LNCaP clone FGC (cell line): ENCODE results near the gene PATZ1.

Source experiments
- DNase-seq: peaks from one replicate; pipeline ENCODE4 v3.0.0-alpha.2; 2011; ENCODE audit warnings: low read depth
- H3K4me3 ChIP-seq: 2 replicates; pipeline ENCODE4 v1.5.1; 2011; ENCODE audit warnings: mild to moderate bottlenecking, low read depth, low read length, control low read depth
- TF ChIP-seq, protein P1 (sequence below): IDR thresholded peaks from 2 replicates; pipeline ENCODE4 v1.5.1; 2012; ENCODE audit warnings: mild to moderate bottlenecking; ENCODE audit not compliant: control insufficient read depth, insufficient read depth; ENCODE audit errors: extremely low read depth

The PATZ1 gene

DNA sequence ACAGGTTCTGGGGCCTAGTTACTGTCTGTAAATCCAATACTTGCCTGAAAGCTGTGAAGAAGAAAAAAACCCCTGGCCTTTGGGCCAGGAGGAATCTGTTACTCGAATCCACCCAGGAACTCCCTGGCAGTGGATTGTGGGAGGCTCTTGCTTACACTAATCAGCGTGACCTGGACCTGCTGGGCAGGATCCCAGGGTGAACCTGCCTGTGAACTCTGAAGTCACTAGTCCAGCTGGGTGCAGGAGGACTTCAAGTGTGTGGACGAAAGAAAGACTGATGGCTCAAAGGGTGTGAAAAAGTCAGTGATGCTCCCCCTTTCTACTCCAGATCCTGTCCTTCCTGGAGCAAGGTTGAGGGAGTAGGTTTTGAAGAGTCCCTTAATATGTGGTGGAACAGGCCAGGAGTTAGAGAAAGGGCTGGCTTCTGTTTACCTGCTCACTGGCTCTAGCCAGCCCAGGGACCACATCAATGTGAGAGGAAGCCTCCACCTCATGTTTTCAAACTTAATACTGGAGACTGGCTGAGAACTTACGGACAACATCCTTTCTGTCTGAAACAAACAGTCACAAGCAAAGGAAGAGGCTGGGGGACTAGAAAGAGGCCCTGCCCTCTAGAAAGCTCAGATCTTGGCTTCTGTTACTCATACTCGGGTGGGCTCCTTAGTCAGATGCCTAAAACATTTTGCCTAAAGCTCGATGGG lies 67.4 kb downstream of the PATZ1 start:
- TF ChIP-seq, protein P1, sequence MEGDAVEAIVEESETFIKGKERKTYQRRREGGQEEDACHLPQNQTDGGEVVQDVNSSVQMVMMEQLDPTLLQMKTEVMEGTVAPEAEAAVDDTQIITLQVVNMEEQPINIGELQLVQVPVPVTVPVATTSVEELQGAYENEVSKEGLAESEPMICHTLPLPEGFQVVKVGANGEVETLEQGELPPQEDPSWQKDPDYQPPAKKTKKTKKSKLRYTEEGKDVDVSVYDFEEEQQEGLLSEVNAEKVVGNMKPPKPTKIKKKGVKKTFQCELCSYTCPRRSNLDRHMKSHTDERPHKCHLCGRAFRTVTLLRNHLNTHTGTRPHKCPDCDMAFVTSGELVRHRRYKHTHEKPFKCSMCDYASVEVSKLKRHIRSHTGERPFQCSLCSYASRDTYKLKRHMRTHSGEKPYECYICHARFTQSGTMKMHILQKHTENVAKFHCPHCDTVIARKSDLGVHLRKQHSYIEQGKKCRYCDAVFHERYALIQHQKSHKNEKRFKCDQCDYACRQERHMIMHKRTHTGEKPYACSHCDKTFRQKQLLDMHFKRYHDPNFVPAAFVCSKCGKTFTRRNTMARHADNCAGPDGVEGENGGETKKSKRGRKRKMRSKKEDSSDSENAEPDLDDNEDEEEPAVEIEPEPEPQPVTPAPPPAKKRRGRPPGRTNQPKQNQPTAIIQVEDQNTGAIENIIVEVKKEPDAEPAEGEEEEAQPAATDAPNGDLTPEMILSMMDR = no peak
- no peak overlapping the region for H3K4me3 ChIP-seq

DNA sequence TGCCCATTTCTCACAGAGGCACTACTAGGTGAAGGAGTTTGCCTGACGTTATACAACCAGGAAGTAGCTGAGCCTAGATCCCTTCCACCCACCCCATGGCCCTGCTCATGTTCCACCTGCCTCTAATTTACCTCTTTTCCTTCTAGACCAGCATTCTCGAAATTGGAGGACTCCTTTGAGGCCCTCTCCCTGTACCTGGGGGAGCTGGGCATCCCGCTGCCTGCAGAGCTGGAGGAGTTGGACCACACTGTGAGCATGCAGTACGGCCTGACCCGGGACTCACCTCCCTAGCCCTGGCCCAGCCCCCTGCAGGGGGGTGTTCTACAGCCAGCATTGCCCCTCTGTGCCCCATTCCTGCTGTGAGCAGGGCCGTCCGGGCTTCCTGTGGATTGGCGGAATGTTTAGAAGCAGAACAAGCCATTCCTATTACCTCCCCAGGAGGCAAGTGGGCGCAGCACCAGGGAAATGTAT lies 68.0 kb downstream of the PATZ1 start:
- TF ChIP-seq, protein P1 = no peak
- no peak overlapping the region for H3K4me3 ChIP-seq
- DNase-seq = no peak

More for the DNA sequence above, 67.4 kb downstream of the PATZ1 start:
- no peak for DNase-seq

DNA sequence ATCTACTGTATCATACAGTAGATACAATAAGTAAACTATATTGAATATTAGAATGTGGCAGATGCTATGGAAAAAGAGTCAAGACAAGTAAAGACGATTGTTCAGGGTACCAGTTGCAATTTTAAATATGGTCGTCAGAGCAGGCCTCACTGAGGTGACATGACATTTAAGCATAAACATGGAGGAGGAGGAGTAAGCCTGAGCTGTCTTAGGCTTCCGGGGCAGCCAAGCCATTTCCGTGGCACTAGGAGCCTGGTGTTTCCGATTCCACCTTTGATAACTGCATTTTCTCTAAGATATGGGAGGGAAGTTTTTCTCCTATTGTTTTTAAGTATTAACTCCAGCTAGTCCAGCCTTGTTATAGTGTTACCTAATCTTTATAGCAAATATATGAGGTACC lies 68.4 kb downstream of the PATZ1 start:
- no peak overlapping the region for H3K4me3 ChIP-seq
- no peak for DNase-seq
- TF ChIP-seq, protein P1 = no peak

DNA sequence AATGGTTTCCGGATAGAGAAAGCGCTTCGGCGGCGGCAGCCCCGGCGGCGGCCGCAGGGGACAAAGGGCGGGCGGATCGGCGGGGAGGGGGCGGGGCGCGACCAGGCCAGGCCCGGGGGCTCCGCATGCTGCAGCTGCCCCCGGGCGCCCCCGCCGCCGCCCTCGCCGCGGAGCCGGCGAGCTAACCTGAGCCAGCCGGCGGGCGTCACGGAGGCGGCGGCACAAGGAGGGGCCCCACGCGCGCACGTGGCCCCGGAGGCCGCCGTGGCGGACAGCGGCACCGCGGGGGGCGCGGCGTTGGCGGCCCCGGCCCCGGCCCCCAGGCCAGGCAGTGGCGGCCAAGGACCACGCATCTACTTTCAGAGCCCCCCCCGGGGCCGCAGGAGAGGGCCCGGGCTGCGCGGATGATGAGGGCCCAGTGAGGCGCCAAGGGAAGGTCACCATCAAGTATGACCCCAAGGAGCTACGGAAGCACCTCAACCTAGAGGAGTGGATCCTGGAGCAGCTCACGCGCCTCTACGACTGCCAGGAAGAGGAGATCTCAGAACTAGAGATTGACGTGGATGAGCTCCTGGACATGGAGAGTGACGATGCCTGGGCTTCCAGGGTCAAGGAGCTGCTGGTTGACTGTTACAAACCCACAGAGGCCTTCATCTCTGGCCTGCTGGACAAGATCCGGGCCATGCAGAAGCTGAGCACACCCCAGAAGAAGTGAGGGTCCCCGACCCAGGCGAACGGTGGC lies 69.5 kb downstream of the PATZ1 start:
- TF ChIP-seq, protein P1 = no peak
- no peak overlapping the region for H3K4me3 ChIP-seq
- no peak for DNase-seq
